ENCODE data around the gene MAP3K4. TPM values are rescaled to one million over a fixed set of nuclear protein-coding genes. Genes with fewer than 3 reads are reported as not detected.

The MAP3K4 gene
- total RNA-seq, 1 donor from 2014 or later: 56.7 TPM

DNA sequence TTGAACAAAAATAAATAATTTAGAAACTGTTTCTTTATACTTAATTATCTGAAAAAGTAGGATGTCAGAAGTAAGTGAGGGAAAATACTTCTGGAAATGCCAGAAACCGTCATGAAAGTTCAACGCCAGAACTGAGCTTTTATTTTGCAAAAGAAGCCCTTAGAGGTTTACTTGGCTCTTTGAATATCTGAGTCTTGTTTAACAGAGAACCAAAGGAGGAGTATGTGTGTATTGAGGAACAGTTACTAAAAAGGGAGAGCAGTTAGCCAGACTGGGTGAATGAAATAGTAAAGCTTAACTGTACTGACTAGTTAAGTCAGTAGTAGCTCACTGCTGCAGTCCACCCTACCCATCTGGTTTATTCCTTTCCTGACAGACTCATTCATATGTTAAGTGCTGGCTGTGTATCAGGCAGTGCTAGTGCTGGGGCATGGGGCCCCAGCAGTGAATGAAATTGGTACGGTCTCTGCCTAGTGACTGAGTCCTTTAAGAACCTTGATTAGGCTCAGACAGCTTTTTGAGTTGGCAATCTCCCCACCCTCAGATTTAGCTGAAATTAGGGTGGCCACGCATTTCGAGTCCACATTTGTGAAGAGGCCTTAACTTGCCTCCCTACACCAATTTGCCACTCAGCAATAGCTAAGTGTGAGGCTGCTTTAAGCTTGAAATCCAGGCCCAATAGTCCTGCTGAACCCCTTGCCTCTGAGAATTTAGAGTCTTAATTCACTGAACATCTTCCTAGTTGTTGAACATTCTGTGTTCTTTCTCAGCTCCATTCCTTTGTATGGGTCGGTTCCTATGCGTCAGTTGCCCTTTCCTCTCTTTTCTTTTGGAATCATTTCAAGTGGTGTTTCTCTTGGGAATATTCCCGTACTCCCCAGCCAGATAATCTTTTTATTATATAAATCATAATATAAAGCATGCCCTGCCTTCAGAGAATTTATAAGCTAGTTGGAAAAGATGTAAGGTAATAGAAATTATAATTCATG is 20.2 kb downstream of the MAP3K4 start:
- no peaks in the 10 kb centered on the region for H3K36me3 ChIP-seq
- intact Hi-C loops (cut with DNase I): no loop called here
- H3K4me3 ChIP-seq: no peak overlapping the region
- no peaks in the 10 kb centered on the region for H3K27me3 ChIP-seq
- peaks cover 43% of the 10 kb centered on the region for H3K4me1 ChIP-seq
- H3K27ac ChIP-seq: peak overlapping the region; percentile 40
- H3K9me3 ChIP-seq: no peaks in the 10 kb centered on the region
- TF ChIP-seq POLR2AphosphoS5 (IDR thresholded peaks at IDR 0.05; ENCODE audit: insufficient read depth in 1 of 2, low read depth in 1 of 2): no peak
- TF ChIP-seq POLR2A (IDR thresholded peaks at IDR 0.05): no peak
- no peak for TF ChIP-seq CTCF (IDR thresholded peaks at IDR 0.05)
- no peak for DNase-seq (ENCODE audit: extremely low spot score in 2 of 2)

DNA sequence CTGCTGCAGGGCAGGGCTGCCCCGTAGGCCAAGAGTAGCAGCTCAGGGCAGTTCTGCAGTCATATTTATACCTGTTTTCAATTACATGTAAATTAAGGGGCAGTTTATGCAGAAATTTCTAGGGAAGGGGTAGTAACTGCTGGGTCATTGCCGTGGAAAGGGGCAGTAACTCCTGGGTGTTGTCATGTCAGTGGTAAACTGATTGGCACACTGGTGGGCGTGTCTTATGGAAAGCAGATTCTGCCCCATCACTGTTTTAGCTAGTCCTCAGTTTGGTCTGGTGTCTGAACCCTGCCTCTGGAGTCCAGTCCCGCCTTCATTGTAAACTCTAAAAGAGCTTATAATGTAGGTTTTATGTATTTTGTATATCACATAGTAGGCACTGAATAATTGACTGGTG is 22.1 kb downstream of the MAP3K4 start:
- intact Hi-C loops (cut with DNase I): no loop called here
- Histone ChIP-seq H3K4me3 (no peak overlapping the region), H3K36me3 (no peaks in the 10 kb centered on the region), H3K9me3 (no peaks in the 10 kb centered on the region), H3K27me3 (no peaks in the 10 kb centered on the region), H3K27ac (no peak overlapping the region), H3K4me1 (peaks cover 49% of the 10 kb centered on the region)
- no peak for DNase-seq (ENCODE audit: extremely low spot score in 2 of 2)
- no peak for TF ChIP-seq POLR2A (IDR thresholded peaks at IDR 0.05)
- TF ChIP-seq POLR2AphosphoS5 (IDR thresholded peaks at IDR 0.05; ENCODE audit: insufficient read depth in 1 of 2, low read depth in 1 of 2): no peak
- TF ChIP-seq CTCF (IDR thresholded peaks at IDR 0.05): no peak

- Histone ChIP-seq H3K27ac (no peak overlapping the region), H3K4me1 (peaks cover 18% of the 10 kb centered on the region), H3K9me3 (no peaks in the 10 kb centered on the region), H3K36me3 (no peaks in the 10 kb centered on the region), H3K27me3 (no peaks in the 10 kb centered on the region), H3K4me3 (no peak overlapping the region)
- no peak for DNase-seq (ENCODE audit: extremely low spot score in 2 of 2)
- intact Hi-C loops (cut with DNase I): no loop called here
- TF ChIP-seq POLR2AphosphoS5 (IDR thresholded peaks at IDR 0.05; ENCODE audit: insufficient read depth in 1 of 2, low read depth in 1 of 2) (no peak), POLR2A (IDR thresholded peaks at IDR 0.05) (no peak), CTCF (IDR thresholded peaks at IDR 0.05) (no peak)
These were observed 26.4 kb downstream of the MAP3K4 start for GRCh38 chr6:161017766-161018564.

- Histone ChIP-seq H3K36me3 (no peaks in the 10 kb centered on the region), H3K4me1 (peaks cover 6% of the 10 kb centered on the region), H3K27me3 (no peaks in the 10 kb centered on the region), H3K4me3 (no peak overlapping the region), H3K27ac (no peak overlapping the region), H3K9me3 (no peaks in the 10 kb centered on the region)
- DNase-seq (ENCODE audit: extremely low spot score in 2 of 2): no peak
- TF ChIP-seq POLR2A (IDR thresholded peaks at IDR 0.05) (no peak), POLR2AphosphoS5 (IDR thresholded peaks at IDR 0.05; ENCODE audit: insufficient read depth in 1 of 2, low read depth in 1 of 2) (no peak), CTCF (IDR thresholded peaks at IDR 0.05) (no peak)
- intact Hi-C loops (cut with DNase I): no loop called here
These were observed 27.8 kb downstream of the MAP3K4 start for GRCh38 chr6:161019324-161019839.

All from vagina (tissue), 2 donors.